ENCODE data around the gene TMEM129.
"Not testable (repeated sequence)": the region's sequence is repeated elsewhere in the genome, so short reads cannot be mapped to it uniquely, and the experiment has no call there.

Gene TMEM129

GRCh38 chr4:1675802-1676137, 45.4 kb downstream of the TMEM129 start:
- H3K9me3 Mint-ChIP-seq, result no peaks in the 10 kb centered on the region
- no peak overlapping the region for H3K4me3 Mint-ChIP-seq
- no peaks in the 10 kb centered on the region for H3K36me3 Mint-ChIP-seq
- H3K4me1 Mint-ChIP-seq, result no peaks in the 10 kb centered on the region
- H3K27me3 Mint-ChIP-seq, result peaks cover 14% of the 10 kb centered on the region
- DNase-seq, result no peak
- CTCF ChIA-PET, result no interaction called here
- H3K27ac Mint-ChIP-seq, result no peak overlapping the region

GRCh38 chr4:1675136-1675801, 45.9 kb downstream of the TMEM129 start:
- Mint-ChIP-seq H3K4me1 (no peaks in the 10 kb centered on the region), H3K9me3 (no peaks in the 10 kb centered on the region), H3K27me3 (peaks cover 13% of the 10 kb centered on the region), H3K4me3 (no peak overlapping the region), H3K27ac (no peak overlapping the region), H3K36me3 (no peaks in the 10 kb centered on the region)
- no peak for DNase-seq
- CTCF ChIA-PET, result no interaction called here

GRCh38 chr4:1674682-1675081, 46.4 kb downstream of the TMEM129 start:
- no peak overlapping the region for H3K27ac Mint-ChIP-seq
- no peaks in the 10 kb centered on the region for H3K4me1 Mint-ChIP-seq
- H3K9me3 Mint-ChIP-seq, result no peaks in the 10 kb centered on the region
- no peak for DNase-seq
- CTCF ChIA-PET, result no interaction called here
- no peak overlapping the region for H3K4me3 Mint-ChIP-seq
- H3K27me3 Mint-ChIP-seq, result peaks cover 13% of the 10 kb centered on the region
- H3K36me3 Mint-ChIP-seq, result no peaks in the 10 kb centered on the region

- no peak overlapping the region for H3K27ac Mint-ChIP-seq
- no peak for DNase-seq
- CTCF ChIA-PET, result no interaction called here
- H3K36me3 Mint-ChIP-seq, result no peaks in the 10 kb centered on the region
- no peaks in the 10 kb centered on the region for H3K4me1 Mint-ChIP-seq
- no peak overlapping the region for H3K4me3 Mint-ChIP-seq
- H3K27me3 Mint-ChIP-seq, result peaks cover 13% of the 10 kb centered on the region
- H3K9me3 Mint-ChIP-seq, result no peaks in the 10 kb centered on the region
These were observed 47.5 kb downstream of the TMEM129 start for GRCh38 chr4:1673671-1674070.

- H3K9me3 Mint-ChIP-seq, H3K36me3 Mint-ChIP-seq, H3K27ac Mint-ChIP-seq, H3K4me3 Mint-ChIP-seq, H3K4me1 Mint-ChIP-seq, DNase-seq, CTCF ChIA-PET: not testable (repeated sequence)
- peaks cover 13% of the 10 kb centered on the region for H3K27me3 Mint-ChIP-seq
These were observed 50.1 kb downstream of the TMEM129 start for GRCh38 chr4:1671011-1671410.

GRCh38 chr4:1670279-1670678, 50.8 kb downstream of the TMEM129 start:
- Mint-ChIP-seq H3K36me3 (no peaks in the 10 kb centered on the region), H3K4me1 (no peaks in the 10 kb centered on the region), H3K9me3 (no peaks in the 10 kb centered on the region), H3K27ac (no peak overlapping the region), H3K27me3 (peaks cover 6% of the 10 kb centered on the region), H3K4me3 (no peak overlapping the region)
- CTCF ChIA-PET, result no interaction called here
- no peak for DNase-seq

- DNase-seq, result no peak
- H3K4me1 Mint-ChIP-seq, result no peaks in the 10 kb centered on the region
- CTCF ChIA-PET, result no interaction called here
- no peak overlapping the region for H3K4me3 Mint-ChIP-seq
- no peaks in the 10 kb centered on the region for H3K9me3 Mint-ChIP-seq
- H3K27ac Mint-ChIP-seq, result no peak overlapping the region
- H3K27me3 Mint-ChIP-seq, result peaks cover 2% of the 10 kb centered on the region
- no peaks in the 10 kb centered on the region for H3K36me3 Mint-ChIP-seq
These were observed 51.3 kb downstream of the TMEM129 start for GRCh38 chr4:1669850-1670249.

GRCh38 chr4:1669270-1669669, 51.9 kb downstream of the TMEM129 start:
- Mint-ChIP-seq H3K27ac (no peak overlapping the region), H3K4me3 (no peak overlapping the region), H3K4me1 (no peaks in the 10 kb centered on the region), H3K36me3 (no peaks in the 10 kb centered on the region), H3K9me3 (no peaks in the 10 kb centered on the region), H3K27me3 (no peaks in the 10 kb centered on the region)
- no peak for DNase-seq
- CTCF ChIA-PET, result no interaction called here

- H3K4me3 Mint-ChIP-seq, result no peak overlapping the region
- H3K27me3 Mint-ChIP-seq, result no peaks in the 10 kb centered on the region
- CTCF ChIA-PET, result no interaction called here
- no peaks in the 10 kb centered on the region for H3K36me3 Mint-ChIP-seq
- H3K27ac Mint-ChIP-seq, result no peak overlapping the region
- H3K9me3 Mint-ChIP-seq, result no peaks in the 10 kb centered on the region
- no peak for DNase-seq
- no peaks in the 10 kb centered on the region for H3K4me1 Mint-ChIP-seq
These were observed 52.7 kb downstream of the TMEM129 start for GRCh38 chr4:1668488-1668840.

- DNase-seq, result no peak
- H3K4me3 Mint-ChIP-seq, result no peak overlapping the region
- no peaks in the 10 kb centered on the region for H3K36me3 Mint-ChIP-seq
- no peaks in the 10 kb centered on the region for H3K27me3 Mint-ChIP-seq
- CTCF ChIA-PET, result no interaction called here
- H3K9me3 Mint-ChIP-seq, result no peaks in the 10 kb centered on the region
- no peaks in the 10 kb centered on the region for H3K4me1 Mint-ChIP-seq
- no peak overlapping the region for H3K27ac Mint-ChIP-seq
These were observed 53.9 kb downstream of the TMEM129 start for GRCh38 chr4:1667273-1667672.

- Mint-ChIP-seq H3K27ac (no peak overlapping the region), H3K4me3 (no peak overlapping the region), H3K4me1 (no peaks in the 10 kb centered on the region), H3K27me3 (no peaks in the 10 kb centered on the region), H3K9me3 (no peaks in the 10 kb centered on the region), H3K36me3 (no peaks in the 10 kb centered on the region)
- CTCF ChIA-PET, result no interaction called here
- no peak for DNase-seq
These were observed 54.7 kb downstream of the TMEM129 start for GRCh38 chr4:1666391-1666790.
